HCEC 1CT (cell line): ENCODE results near the gene ERC2.

Source experiments
- DNase-seq: peaks from one replicate; pipeline ENCODE4 v3.0.0-alpha.2; 2017

The ERC2 gene

GRCh38 chr3:55525436-55525835 is 942.8 kb downstream of the ERC2 start:
- no peak for DNase-seq

DNA sequence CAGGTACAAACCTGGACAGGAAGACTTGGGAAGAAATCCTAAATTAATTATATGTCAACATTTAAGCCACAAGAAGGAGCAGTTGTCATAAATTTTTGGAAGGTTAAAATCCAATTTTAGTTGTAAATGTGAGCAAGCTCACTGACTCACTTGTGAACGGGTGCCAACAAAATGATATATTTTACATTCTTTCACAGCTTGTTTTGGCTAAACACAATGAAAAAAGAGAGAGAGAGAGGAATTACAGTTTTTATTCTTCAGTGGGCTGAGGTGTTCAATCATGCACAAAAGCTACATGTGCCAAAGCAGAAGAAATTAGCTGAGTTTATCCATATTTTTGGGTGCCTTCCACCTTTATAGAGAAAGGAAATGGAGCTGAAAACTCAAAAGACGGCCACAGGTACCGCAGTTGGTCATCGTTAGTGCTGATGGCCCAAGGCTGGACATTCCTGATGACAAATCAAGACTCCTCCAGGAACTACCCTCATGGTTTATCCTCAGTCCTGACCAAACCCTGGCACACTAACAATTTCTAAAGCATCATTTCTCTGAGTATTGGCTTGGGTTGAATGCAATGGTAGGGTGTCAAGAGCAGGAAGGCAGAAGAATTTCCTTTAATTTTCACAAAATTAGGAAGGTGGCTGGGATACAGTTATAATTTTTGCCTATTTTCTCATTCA is 943.6 kb downstream of the ERC2 start:
- peak; percentile 61 for DNase-seq

DNA sequence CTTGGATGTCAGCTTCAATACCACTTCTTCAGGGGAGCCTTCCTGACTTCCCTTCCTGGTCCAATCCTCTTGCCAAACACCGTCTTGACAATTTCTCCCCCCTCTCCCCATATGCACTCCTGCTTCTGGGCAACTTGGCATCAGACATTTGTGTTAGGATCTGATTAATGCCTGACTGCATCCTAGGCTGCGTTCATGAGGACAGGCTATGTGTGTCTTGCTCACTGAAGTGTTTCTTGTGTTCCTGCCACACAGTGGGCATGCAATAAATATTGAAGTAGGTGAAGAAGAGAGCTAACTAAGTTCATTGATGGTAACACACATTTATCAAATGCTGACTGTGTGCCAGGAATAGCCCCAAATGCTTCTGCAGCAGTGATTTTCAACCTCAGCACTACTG is 944.8 kb downstream of the ERC2 start:
- DNase-seq, result no peak

GRCh38 chr3:55521738-55522421 is 946.4 kb downstream of the ERC2 start:
- no peak for DNase-seq

- DNase-seq, result no peak
Observed at GRCh38 chr3:55521064-55521737, 947.1 kb downstream of the ERC2 start.

GRCh38 chr3:55519019-55519418 is 949.2 kb downstream of the ERC2 start:
- DNase-seq, result no peak

DNA sequence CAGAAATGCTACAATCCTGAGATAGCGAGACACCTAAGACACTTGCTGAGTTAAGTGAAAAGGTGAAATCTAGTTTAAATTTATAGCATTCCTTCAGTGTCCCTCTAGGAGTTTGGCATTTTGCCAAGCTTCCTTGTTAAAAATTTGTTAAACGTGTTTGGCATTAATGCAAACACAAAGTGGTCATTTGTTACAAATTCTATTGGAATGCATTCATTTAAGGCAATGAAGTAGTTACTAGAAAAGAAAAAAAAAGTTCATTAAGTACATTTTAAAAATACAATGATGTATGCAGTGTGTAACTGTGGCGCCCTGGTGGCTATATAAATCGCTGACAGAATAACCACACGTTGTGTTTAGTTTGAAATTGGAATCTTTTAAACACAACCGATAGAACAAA is 949.8 kb downstream of the ERC2 start:
- no peak for DNase-seq

DNA sequence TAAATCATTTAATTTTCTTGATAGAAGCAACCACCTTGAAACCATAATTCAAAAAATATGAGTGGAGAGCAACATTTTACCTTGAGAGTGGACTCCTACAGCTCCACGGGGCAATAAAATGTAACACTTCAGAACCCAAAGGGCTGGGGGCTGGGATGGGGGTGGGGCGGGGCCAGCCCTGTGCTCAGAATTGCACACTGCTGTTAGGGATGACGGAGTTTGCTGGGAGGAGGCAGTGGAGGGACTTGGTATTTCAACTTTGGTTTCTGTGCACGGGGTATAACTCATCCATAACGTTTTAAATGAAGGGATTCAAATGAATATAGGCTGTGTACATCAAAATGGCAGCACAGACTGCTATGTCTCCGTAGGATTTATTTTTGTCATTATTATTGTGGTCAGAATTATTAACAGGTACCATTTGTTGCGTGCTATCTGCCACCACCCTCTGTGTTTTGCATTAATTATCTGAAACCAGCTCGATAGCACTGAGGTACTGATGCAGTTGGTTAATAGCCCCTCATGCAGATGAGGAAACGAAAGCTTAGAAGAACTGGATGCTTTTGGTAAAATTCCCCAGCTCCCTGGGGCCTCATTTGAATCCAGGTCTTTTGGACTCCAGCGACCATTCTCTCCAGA is 951.8 kb downstream of the ERC2 start:
- DNase-seq, result no peak

- no peak for DNase-seq
Observed at GRCh38 chr3:55515550-55516246, 952.6 kb downstream of the ERC2 start.

DNA sequence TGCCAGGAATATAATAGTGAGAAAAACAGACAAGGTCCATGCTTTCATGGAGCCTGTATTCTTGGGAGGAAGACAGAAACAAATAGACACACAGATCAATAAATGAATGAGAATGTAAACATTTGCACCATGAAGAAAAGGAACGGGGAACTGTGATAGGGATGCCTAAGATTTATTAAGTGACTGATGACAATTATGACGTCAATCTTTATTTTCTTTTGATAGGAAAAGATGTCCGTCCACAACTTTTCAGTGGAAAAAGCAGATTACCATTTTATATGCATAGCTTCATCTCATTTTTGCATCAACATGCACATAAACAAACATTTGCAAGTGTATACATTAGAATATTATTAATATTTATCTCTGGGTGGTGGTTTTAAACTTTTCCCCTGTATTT is 953.3 kb downstream of the ERC2 start:
- DNase-seq, result no peak

- DNase-seq, result no peak
Observed at GRCh38 chr3:55512571-55513343, 955.5 kb downstream of the ERC2 start.

DNA sequence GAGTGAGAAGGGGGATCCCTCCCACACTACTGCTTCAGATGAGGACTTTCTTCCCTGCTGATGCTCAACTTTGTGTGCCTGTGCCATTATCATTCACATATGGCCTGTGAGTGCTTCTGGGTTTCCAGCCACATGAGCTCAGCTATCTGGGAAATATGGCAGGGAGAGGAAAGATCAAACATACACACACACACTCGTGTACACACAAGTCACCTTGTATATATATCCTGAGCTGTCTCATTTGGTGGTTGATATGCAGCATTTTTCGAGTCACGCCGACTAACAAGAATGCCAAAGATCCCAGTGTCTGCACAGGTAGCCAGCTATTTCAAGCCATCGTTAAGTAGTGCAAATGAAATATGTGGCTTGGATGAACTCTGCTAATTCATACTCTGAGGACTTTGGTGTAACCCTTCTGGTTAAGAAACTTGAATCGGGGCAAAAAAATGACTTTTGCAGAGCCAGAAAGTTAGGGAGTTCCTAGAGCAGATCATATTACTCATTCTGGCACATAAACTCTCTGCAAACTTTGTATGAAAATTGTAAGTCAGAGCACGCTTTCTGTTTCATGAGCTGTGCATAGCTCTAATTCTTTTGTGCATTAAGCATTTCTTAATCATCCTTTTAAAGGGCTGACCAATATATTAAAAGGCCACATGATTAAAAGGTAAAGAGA is 956.2 kb downstream of the ERC2 start:
- peak; percentile 71 for DNase-seq

DNA sequence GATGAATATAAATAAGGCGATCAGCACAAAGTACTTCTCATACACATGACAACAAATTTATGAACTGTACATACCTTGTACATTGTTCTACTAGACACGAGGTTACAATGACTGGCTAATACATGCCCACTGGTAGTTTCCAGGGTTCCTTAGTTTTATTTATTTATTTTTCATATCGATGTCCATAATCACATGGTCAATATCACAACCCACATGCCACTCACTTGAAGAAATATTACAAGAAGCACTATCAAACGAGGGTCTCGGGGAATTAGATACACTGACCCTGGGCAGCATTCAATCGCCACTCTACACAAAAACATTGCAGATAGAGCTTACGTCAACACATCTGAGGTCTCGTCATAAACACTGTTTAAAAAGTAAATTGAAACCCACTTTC is 959.9 kb downstream of the ERC2 start:
- DNase-seq, result no peak

GRCh38 chr3:55507808-55508207 is 960.5 kb downstream of the ERC2 start:
- no peak for DNase-seq

DNA sequence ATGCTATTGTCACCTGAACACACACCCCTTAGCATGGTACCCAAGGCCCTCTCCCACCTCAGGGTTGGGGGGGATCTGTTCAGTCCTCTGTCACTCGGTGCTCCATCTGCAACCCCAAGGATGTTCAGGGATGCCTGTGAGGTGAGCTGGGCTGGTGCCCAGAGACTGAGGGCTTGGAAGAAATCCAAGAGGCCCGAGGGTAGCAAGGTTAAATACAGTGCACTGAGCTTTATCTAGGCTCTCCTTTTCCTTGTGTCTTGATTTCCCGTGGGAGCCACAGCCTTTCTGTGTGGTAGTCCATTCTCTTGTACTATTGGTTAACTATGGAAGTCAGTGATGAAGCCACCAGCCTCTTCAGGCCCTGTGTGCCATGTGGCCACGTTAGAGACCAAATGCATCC is 962.5 kb downstream of the ERC2 start:
- no peak for DNase-seq

GRCh38 chr3:55505102-55505501 is 963.2 kb downstream of the ERC2 start:
- DNase-seq, result peak; percentile 35

DNA sequence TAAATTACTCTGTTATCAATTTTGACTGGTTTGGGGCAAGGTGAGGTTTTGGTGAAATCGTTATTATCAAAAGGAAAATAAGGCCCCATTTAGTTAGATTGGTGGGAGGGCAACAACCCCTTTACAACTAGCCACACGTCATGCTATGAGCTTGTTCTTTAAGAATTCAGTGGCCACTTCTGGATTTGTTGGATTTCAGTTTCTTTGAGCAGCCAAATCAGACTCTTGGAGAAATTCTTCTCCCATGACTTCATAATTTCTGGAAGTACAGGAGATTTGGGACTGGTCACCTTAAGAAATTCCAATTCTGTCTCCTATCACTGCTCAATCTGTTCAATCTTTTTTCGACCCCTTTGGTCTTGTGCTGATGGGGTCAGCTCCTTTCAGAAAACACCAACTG is 966.4 kb downstream of the ERC2 start:
- no peak for DNase-seq

DNA sequence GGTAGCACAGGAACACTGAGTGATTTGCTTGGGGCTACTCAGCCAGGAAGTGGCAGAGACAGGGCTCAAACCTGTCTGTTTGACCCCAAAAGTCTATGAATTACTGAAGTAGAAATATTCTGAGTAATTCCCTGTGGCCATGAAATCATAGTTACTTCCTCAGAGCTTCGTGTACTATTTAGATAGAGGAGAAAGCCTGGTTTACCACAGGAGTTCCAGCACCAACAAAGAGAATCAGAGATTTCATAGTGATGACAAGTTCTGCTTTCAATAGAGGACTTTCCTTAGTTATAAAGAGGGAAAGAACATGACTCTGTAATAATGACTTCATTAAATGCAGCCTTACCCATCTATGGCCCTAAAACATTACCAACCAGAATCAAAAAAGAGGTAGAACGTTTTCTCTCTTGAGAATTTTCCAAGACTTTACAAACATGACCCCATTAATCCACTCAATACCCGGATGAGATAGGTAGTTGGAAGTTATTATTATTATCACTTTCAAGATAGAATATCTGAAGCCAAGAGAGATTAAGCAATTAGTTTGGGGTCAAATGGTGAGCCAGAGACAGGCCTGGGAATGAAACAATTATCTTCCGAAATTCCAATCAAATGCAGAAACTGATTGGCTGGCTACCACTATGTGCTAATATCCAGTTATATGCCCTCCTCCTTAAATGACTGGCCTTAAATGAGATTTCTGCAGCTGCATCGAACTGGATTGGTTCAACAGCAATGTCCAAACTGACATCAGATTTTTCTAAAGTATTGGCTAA is 967.5 kb downstream of the ERC2 start:
- no peak for DNase-seq

- DNase-seq, result no peak
Observed at GRCh38 chr3:55498520-55498919, 969.7 kb downstream of the ERC2 start.

GRCh38 chr3:55497250-55497649 is 971.0 kb downstream of the ERC2 start:
- no peak for DNase-seq

DNA sequence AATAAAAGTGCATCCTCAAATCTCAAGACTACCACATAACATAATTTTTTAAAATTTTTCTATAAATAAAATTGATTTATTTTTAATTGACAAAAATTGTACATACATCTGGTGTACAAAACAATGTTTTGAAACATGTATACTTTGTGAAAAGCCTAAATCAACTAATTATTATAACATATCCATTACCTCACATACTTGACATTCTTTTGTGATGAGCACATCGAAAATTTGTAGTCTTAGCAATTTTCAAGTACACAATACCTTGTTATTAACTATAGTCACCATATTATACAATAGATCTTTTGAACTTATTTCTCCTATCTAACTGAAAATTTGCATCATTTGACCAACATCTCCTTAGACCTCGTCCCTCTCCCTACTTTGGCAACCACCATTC is 973.3 kb downstream of the ERC2 start:
- DNase-seq, result no peak
